ENCODE measurements around the gene HOATZ. TPM values are rescaled to one million over a fixed set of nuclear protein-coding genes. Genes with fewer than 3 reads are reported as not detected.

Gene HOATZ
- total RNA-seq: not detected

GRCh38 chr11:111514216-111515031 lies at the start of gene HOATZ:
Gene HOATZ, plus strand, starts transcription at chr11:111514778. Its CDS starts 7 bp downstream, at chr11:111514785.
- DNase-seq: peak; percentile 48
- peak; percentile 37 for TF ChIP-seq CTCF (IDR thresholded peaks at IDR 0.05)
- POLR2A ChIA-PET: interaction anchor here (0.6 to 0.7 kb wide), 2 partner anchors 25 to 135 kb away, joined by 3 read pairs; no protein-coding TSS in a partner anchor
- H3K4me3 Mint-ChIP-seq: peak within 1 kb of the TSS; percentile 65
- intact Hi-C loops (cut with micrococcal nuclease): no loop called here
- peaks cover 35% of the 10 kb centered on the region for H3K27me3 Mint-ChIP-seq
- no peaks in the 10 kb centered on the region for H3K36me3 Mint-ChIP-seq (ENCODE audit: low read depth)
- peaks cover 21% of the 10 kb centered on the region for H3K4me1 Mint-ChIP-seq (ENCODE audit: low read depth)
- H3K9me3 Mint-ChIP-seq: no peaks in the 10 kb centered on the region
- H3K27ac Mint-ChIP-seq: no peak within 1 kb of the TSS
- peak; percentile 45 for ATAC-seq
- CTCF ChIA-PET: interaction anchor here (0.7 to 2.3 kb wide), 9 partner anchors 8 to 72 kb away, joined by 3 to 11 read pairs (median 5); no protein-coding TSS in a partner anchor

GRCh38 chr11:111465400-111465799 lies 49.2 kb upstream of the HOATZ start:
- CTCF ChIA-PET: interaction anchor here (1.0 kb wide), 1 partner anchor 18 kb away, joined by 4 read pairs; no protein-coding TSS in a partner anchor
- POLR2A ChIA-PET: interaction anchor here (1.0 kb wide), 1 partner anchor 10 kb away, joined by 3 read pairs; no protein-coding TSS in a partner anchor

GRCh38 chr11:111466615-111467014 lies 48.0 kb upstream of the HOATZ start:
- Mint-ChIP-seq H3K4me1 (ENCODE audit: low read depth) (peaks cover 10% of the 10 kb centered on the region), H3K9me3 (no peaks in the 10 kb centered on the region), H3K4me3 (no peak overlapping the region), H3K36me3 (ENCODE audit: low read depth) (no peaks in the 10 kb centered on the region), H3K27ac (no peak overlapping the region), H3K27me3 (peaks cover 3% of the 10 kb centered on the region)
- DNase-seq (peak; percentile 16), ATAC-seq (no peak)
- ChIA-PET POLR2A (no interaction called here), CTCF (no interaction called here)
- intact Hi-C loops (cut with micrococcal nuclease): no loop called here
- TF ChIP-seq CTCF (IDR thresholded peaks at IDR 0.05): no peak

More at GRCh38 chr11:111465400-111465799, 49.2 kb upstream of the HOATZ start:
- H3K9me3 Mint-ChIP-seq: no peaks in the 10 kb centered on the region
- no peak overlapping the region for H3K4me3 Mint-ChIP-seq
- no peak overlapping the region for H3K27ac Mint-ChIP-seq
- H3K4me1 Mint-ChIP-seq (ENCODE audit: low read depth): peaks cover 13% of the 10 kb centered on the region
- no peak for ATAC-seq
- DNase-seq: no peak
- H3K27me3 Mint-ChIP-seq: peaks cover 6% of the 10 kb centered on the region
- intact Hi-C loops (cut with micrococcal nuclease): no loop called here
- no peaks in the 10 kb centered on the region for H3K36me3 Mint-ChIP-seq (ENCODE audit: low read depth)
- no peak for TF ChIP-seq CTCF (IDR thresholded peaks at IDR 0.05)

GRCh38 chr11:111469200-111469599 lies 45.4 kb upstream of the HOATZ start:
- ATAC-seq: no peak
- POLR2A ChIA-PET: no interaction called here
- peak overlapping the region; percentile 50 for H3K27ac Mint-ChIP-seq

More at GRCh38 chr11:111469200-111469599, 45.4 kb upstream of the HOATZ start:
- intact Hi-C loops (cut with micrococcal nuclease): no loop called here
- H3K27me3 Mint-ChIP-seq: peaks cover 1% of the 10 kb centered on the region
- TF ChIP-seq CTCF (IDR thresholded peaks at IDR 0.05): no peak
- no peaks in the 10 kb centered on the region for H3K36me3 Mint-ChIP-seq (ENCODE audit: low read depth)
- CTCF ChIA-PET: interaction anchor here (1.0 to 1.6 kb wide), 2 partner anchors 10 to 14 kb away, joined by 3 to 4 read pairs; no protein-coding TSS in a partner anchor
- DNase-seq: no peak
- peaks cover 10% of the 10 kb centered on the region for H3K4me1 Mint-ChIP-seq (ENCODE audit: low read depth)
- H3K9me3 Mint-ChIP-seq: peaks cover 1% of the 10 kb centered on the region
- H3K4me3 Mint-ChIP-seq: no peak overlapping the region

All from activated CD8-positive, alpha-beta T cell treated with anti-CD3 and anti-CD28 coated beads for 36 hours (primary cell).